ENCODE measurements around the gene P4HA2. TPM values are rescaled to one million over a fixed set of nuclear protein-coding genes. Genes with fewer than 3 reads are reported as not detected.

The P4HA2 gene
- total and polyA plus RNA-seq, 2 donors (not counting 1 experiment from before 2014, with no cell fraction given): 184 to 553 TPM

DNA sequence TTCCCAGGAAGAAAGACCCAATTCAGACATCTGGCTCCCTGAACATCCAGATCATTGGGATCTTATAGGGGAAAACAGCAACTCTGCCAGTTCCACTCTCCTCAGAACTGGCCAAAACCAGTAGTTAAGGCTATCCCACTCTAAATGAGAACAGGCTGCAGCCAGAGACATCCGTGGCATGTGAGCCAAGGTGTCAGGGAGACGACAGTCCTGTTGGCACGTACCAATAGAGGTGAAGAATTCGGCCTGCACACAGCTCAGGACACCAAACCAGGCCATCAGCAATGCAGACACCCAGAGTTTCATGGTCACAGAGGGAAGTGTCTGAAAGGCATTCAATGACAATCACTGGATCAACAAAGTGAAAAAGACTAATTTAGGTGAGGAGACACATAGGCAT is 9.3 kb downstream of the P4HA2 start:
- Histone ChIP-seq H3K9ac (ENCODE audit: insufficient read depth, low read length) (no peak overlapping the region), H3K27ac (ENCODE audit: insufficient read depth, low read length) (no peak overlapping the region), H3K4me3 (replicated peaks in 1 of 4; ENCODE audit: control extremely low read depth in 1 of 4, insufficient read depth in 1 of 4, low read depth in 3 of 4, low read length in 4 of 4) (no peak overlapping the region), H3K4me1 (ENCODE audit: control insufficient read depth, extremely low read depth, insufficient read depth, low read length) (peaks cover 19% of the 10 kb centered on the region), H3K36me3 (ENCODE audit: control insufficient read depth, insufficient read depth, low read length) (peaks cover 9% of the 10 kb centered on the region), H3K9me3 (ENCODE audit: control insufficient read depth, insufficient read depth, low read depth, low read length) (no peaks in the 10 kb centered on the region), H3K79me2 (ENCODE audit: control insufficient read depth, insufficient read depth, low read length) (peaks cover 24% of the 10 kb centered on the region), H3K27me3 (ENCODE audit: control insufficient read depth, insufficient read depth, low read length) (no peaks in the 10 kb centered on the region), H2AFZ (ENCODE audit: low read length) (no peak overlapping the region), H4K20me1 (ENCODE audit: control insufficient read depth, extremely low read depth, insufficient read depth, low read length) (no peaks in the 10 kb centered on the region), H3K4me2 (ENCODE audit: extremely low read depth, insufficient read depth, low read length) (no peak overlapping the region)
- no peak for TF ChIP-seq EZH2 (IDR thresholded peaks at IDR 0.05; ENCODE audit: low read length, missing control alignments)
- no peak for TF ChIP-seq CTCF (conservative IDR thresholded peaks at IDR 0.05 in 1 of 2, IDR thresholded peaks at IDR 0.05 in 1 of 2; ENCODE audit: low read depth in 1 of 2, low read length in 2 of 2)
- DNase-seq (ENCODE audit: low read depth in 2 of 2): no peak

GRCh38 chr5:132215329-132215728 is 12.3 kb downstream of the P4HA2 start:
- H2AFZ ChIP-seq (ENCODE audit: low read length): peak overlapping the region; percentile 71
- peak; percentile 97 to 98 for DNase-seq (ENCODE audit: low read depth in 2 of 2)
- no peaks in the 10 kb centered on the region for H3K27me3 ChIP-seq (ENCODE audit: control insufficient read depth, insufficient read depth, low read length)
- H3K36me3 ChIP-seq (ENCODE audit: control insufficient read depth, insufficient read depth, low read length): peaks cover 16% of the 10 kb centered on the region
- H3K9ac ChIP-seq (ENCODE audit: insufficient read depth, low read length): no peak overlapping the region
- H3K4me3 ChIP-seq (replicated peaks in 1 of 4; ENCODE audit: control extremely low read depth in 1 of 4, insufficient read depth in 1 of 4, low read depth in 3 of 4, low read length in 4 of 4): no peak overlapping the region
- peak overlapping the region; percentile 11 for H3K4me2 ChIP-seq (ENCODE audit: extremely low read depth, insufficient read depth, low read length)
- TF ChIP-seq CTCF (conservative IDR thresholded peaks at IDR 0.05 in 1 of 2, IDR thresholded peaks at IDR 0.05 in 1 of 2; ENCODE audit: low read depth in 1 of 2, low read length in 2 of 2) (no peak), EZH2 (IDR thresholded peaks at IDR 0.05; ENCODE audit: low read length, missing control alignments) (no peak)
- no peaks in the 10 kb centered on the region for H4K20me1 ChIP-seq (ENCODE audit: control insufficient read depth, extremely low read depth, insufficient read depth, low read length)
- peaks cover 9% of the 10 kb centered on the region for H3K4me1 ChIP-seq (ENCODE audit: control insufficient read depth, extremely low read depth, insufficient read depth, low read length)
- H3K9me3 ChIP-seq (ENCODE audit: control insufficient read depth, insufficient read depth, low read depth, low read length): no peaks in the 10 kb centered on the region
- H3K27ac ChIP-seq (ENCODE audit: insufficient read depth, low read length): peak overlapping the region; percentile 62
- peaks cover 9% of the 10 kb centered on the region for H3K79me2 ChIP-seq (ENCODE audit: control insufficient read depth, insufficient read depth, low read length)

DNA sequence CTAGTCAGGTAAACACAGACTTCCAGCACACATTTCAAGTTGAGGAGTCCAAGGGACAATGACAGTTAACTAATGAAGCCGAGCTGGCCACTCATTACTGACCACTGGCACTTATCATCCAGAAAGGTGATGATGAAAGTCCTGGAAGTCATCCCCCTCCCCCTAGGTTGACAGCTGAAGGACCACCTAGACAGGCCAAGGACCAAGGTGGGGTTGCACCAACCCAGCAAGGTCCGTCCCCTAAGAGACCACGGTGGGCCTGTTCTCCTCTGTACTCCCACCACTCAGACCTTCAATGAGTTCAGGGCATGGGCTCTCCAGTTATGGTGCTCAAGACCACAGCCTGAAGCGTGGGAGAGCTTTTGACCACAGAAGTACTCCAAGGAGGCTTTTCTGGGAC is 13.2 kb downstream of the P4HA2 start:
- Histone ChIP-seq H3K4me3 (replicated peaks in 1 of 4; ENCODE audit: control extremely low read depth in 1 of 4, insufficient read depth in 1 of 4, low read depth in 3 of 4, low read length in 4 of 4) (no peak overlapping the region), H3K27me3 (ENCODE audit: control insufficient read depth, insufficient read depth, low read length) (no peaks in the 10 kb centered on the region), H3K9ac (ENCODE audit: insufficient read depth, low read length) (no peak overlapping the region), H4K20me1 (ENCODE audit: control insufficient read depth, extremely low read depth, insufficient read depth, low read length) (no peaks in the 10 kb centered on the region), H3K4me1 (ENCODE audit: control insufficient read depth, extremely low read depth, insufficient read depth, low read length) (peaks cover 9% of the 10 kb centered on the region), H3K27ac (ENCODE audit: insufficient read depth, low read length) (peak overlapping the region; percentile 52), H3K79me2 (ENCODE audit: control insufficient read depth, insufficient read depth, low read length) (peaks cover 5% of the 10 kb centered on the region), H3K9me3 (ENCODE audit: control insufficient read depth, insufficient read depth, low read depth, low read length) (no peaks in the 10 kb centered on the region), H3K36me3 (ENCODE audit: control insufficient read depth, insufficient read depth, low read length) (peaks cover 20% of the 10 kb centered on the region), H3K4me2 (ENCODE audit: extremely low read depth, insufficient read depth, low read length) (no peak overlapping the region), H2AFZ (ENCODE audit: low read length) (no peak overlapping the region)
- no peak for TF ChIP-seq EZH2 (IDR thresholded peaks at IDR 0.05; ENCODE audit: low read length, missing control alignments)
- TF ChIP-seq CTCF (conservative IDR thresholded peaks at IDR 0.05 in 1 of 2, IDR thresholded peaks at IDR 0.05 in 1 of 2; ENCODE audit: low read depth in 1 of 2, low read length in 2 of 2): no peak
- DNase-seq (ENCODE audit: low read depth in 2 of 2): no peak

All from fibroblast of lung (primary cell).